GM12878 (cell line): ENCODE results near the gene IRAK2. TPM values are rescaled to one million over a fixed set of nuclear protein-coding genes. Genes with fewer than 3 reads are reported as not detected.

Source experiments
- ATAC-seq: fragments of 200-7000 bp; cut with Tn5 transposase; 3 replicates; pipeline ENCODE4 v1.9.1; 2020; ENCODE audit warnings: mild to moderate bottlenecking, moderate library complexity
- BruUV-seq: library from RNA; stranded (reverse); fragments of 400-500 nt; replicated peaks from 2 replicates; lab custom pipeline; 2021; lab: Mats Ljungman, UMichigan
- CTCF ChIA-PET: fragments of 300-600 bp; sonication (Branson Sonifier 250); formaldehyde crosslinking; extraction: SDS; loops from one replicate; lab custom pipeline; 2021; ENCODE audit warnings: inconsistent platforms; lab: Yijun Ruan, JAX
- POLR2A ChIA-PET: fragments of 350-600 bp; formaldehyde crosslinking; extraction: SDS; loops from one replicate; lab custom pipeline; 2021; ENCODE audit warnings: inconsistent platforms; lab: Charles Lee
- RAD21 ChIA-PET: fragments of 300-600 bp; sonication (Branson Sonifier 250); formaldehyde crosslinking; loops from one replicate; lab custom pipeline; 2023; ENCODE audit warnings: antibody characterized with exemption; ENCODE audit not compliant: unreplicated experiment; lab: Charles Lee
- SMC1A ChIA-PET: fragments of 300-600 bp; sonication (Branson Sonifier 250); formaldehyde crosslinking; loops from one replicate; lab custom pipeline; 2023; ENCODE audit not compliant: unreplicated experiment, uncharacterized antibody; lab: Charles Lee
- DNase-seq: peaks from one replicate; pipeline ENCODE4 v3.0.0-alpha.2; 2011; ENCODE audit warnings: low read depth, low spot score
- FAIRE-seq: peaks from 3 replicates; lab custom pipeline; 2011; peaks lifted over from hg19 to GRCh38; lab: Jason Lieb, UNC
- H2AFZ ChIP-seq: 2 replicates; pipeline ENCODE4 v1.6.0; 2011; ENCODE audit warnings: low read depth, low read length, control low read depth; ENCODE audit not compliant: control insufficient read depth
- H3K27ac ChIP-seq: 2 replicates; pipeline ENCODE4 v1.5.1; 2011; ENCODE audit warnings: control low read depth; ENCODE audit not compliant: control insufficient read depth, insufficient read depth
- H3K27me3 ChIP-seq, 2 experiments: replicated peaks in 1 of 2; 2 replicates each; pipeline versions ENCODE4 v1.6.0 to v1.6.1; 2011; ENCODE audit warnings: low read length in 1 of 2; ENCODE audit not compliant: control insufficient read depth in 2 of 2, insufficient read depth in 2 of 2
- H3K36me3 ChIP-seq, 2 experiments: 2 replicates each; pipeline ENCODE4 v1.5.1; 2011; ENCODE audit warnings: low read length in 1 of 2; ENCODE audit not compliant: control insufficient read depth in 2 of 2, insufficient read depth in 2 of 2
- H3K4me1 ChIP-seq: 2 replicates; pipeline ENCODE4 v1.6.1; 2011; ENCODE audit warnings: mild to moderate bottlenecking, low read length, moderate library complexity, mixed read lengths; ENCODE audit not compliant: control insufficient read depth, insufficient read depth
- H3K4me2 ChIP-seq: 2 replicates; pipeline ENCODE4 v1.6.0; 2011; ENCODE audit warnings: control low read depth; ENCODE audit not compliant: control insufficient read depth, insufficient read depth
- H3K4me3 ChIP-seq: fragments of 200-600 bp; sonication (generic); 2 replicates; pipeline ENCODE4 v1.5.1; 2016
- H3K79me2 ChIP-seq: 2 replicates; pipeline ENCODE4 v1.6.0; 2011; ENCODE audit warnings: low read length; ENCODE audit not compliant: control insufficient read depth, insufficient read depth
- H3K9ac ChIP-seq: 2 replicates; pipeline ENCODE4 v1.8.0; 2011; ENCODE audit warnings: low read length, control low read depth, mixed read lengths; ENCODE audit not compliant: control insufficient read depth, insufficient read depth
- H3K9me3 ChIP-seq: replicated peaks from 3 replicates; pipeline ENCODE4 v1.5.1; 2011; ENCODE audit warnings: mild to moderate bottlenecking, low read length; ENCODE audit not compliant: control insufficient read depth, insufficient read depth
- H4K20me1 ChIP-seq: 2 replicates; pipeline ENCODE4 v1.6.0; 2011; ENCODE audit not compliant: control insufficient read depth, insufficient read depth
- CHD2 ChIP-seq: IDR thresholded peaks from 2 replicates; pipeline ENCODE4 v1.6.1; 2011; ENCODE audit warnings: low read depth, low read length, improper control_type of control experiment, borderline replicate concordance
- DPF2 ChIP-seq: fragments of 450-650 bp; IDR thresholded peaks from 2 replicates; pipeline ENCODE4 v1.6.1; 2017; ENCODE audit warnings: mild to moderate bottlenecking
- FOXM1 ChIP-seq: IDR thresholded peaks from 2 replicates; pipeline ENCODE4 v1.6.1; 2012; ENCODE audit warnings: low read depth, mild to moderate bottlenecking, inconsistent platforms, low read length, moderate library complexity
- HDGF ChIP-seq: fragments of 450-650 bp; IDR thresholded peaks from 2 replicates; pipeline ENCODE4 v1.6.1; 2016; ENCODE audit warnings: antibody characterized with exemption
- MEF2A ChIP-seq: IDR thresholded peaks from 2 replicates; pipeline ENCODE4 v1.6.1; 2011; ENCODE audit warnings: low read depth, mild to moderate bottlenecking, low read length, moderate library complexity; ENCODE audit not compliant: insufficient read depth
- MEF2B ChIP-seq: fragments of 450-650 bp; IDR thresholded peaks from 2 replicates; pipeline ENCODE4 v1.6.1; 2018; ENCODE audit warnings: mild to moderate bottlenecking, moderate library complexity; ENCODE audit not compliant: partially characterized antibody, poor library complexity, severe bottlenecking
- MLLT1 ChIP-seq: fragments of 450-650 bp; IDR thresholded peaks from 2 replicates; pipeline ENCODE4 v1.6.1; 2016; ENCODE audit warnings: mild to moderate bottlenecking
- PAX5 ChIP-seq: IDR thresholded peaks from 2 replicates; pipeline ENCODE4 v1.6.1; 2011; ENCODE audit warnings: low read depth, low read length, borderline replicate concordance
- PBX3 ChIP-seq: IDR thresholded peaks from 2 replicates; pipeline ENCODE4 v1.6.1; 2011; ENCODE audit warnings: mild to moderate bottlenecking, low read depth, low read length, moderate library complexity; ENCODE audit not compliant: insufficient replicate concordance
- PML ChIP-seq: IDR thresholded peaks from 2 replicates; pipeline ENCODE4 v1.6.1; 2012; ENCODE audit warnings: low read length, inconsistent platforms
- RBBP5 ChIP-seq: fragments of 200-600 bp; sonication (generic); conservative IDR thresholded peaks from 2 replicates; pipeline ENCODE4 v1.6.1; 2016
- SIN3A ChIP-seq: IDR thresholded peaks from 2 replicates; pipeline ENCODE4 v1.6.1; 2012; ENCODE audit warnings: low read depth, low read length, improper control_type of control experiment
- SP1 ChIP-seq: IDR thresholded peaks from one replicate; pipeline ENCODE4 v1.6.1; 2011; ENCODE audit warnings: low read depth, low read length
- TBL1XR1 ChIP-seq: IDR thresholded peaks from 2 replicates; pipeline ENCODE4 v1.6.1; 2012; ENCODE audit warnings: low read depth, low read length, improper control_type of control experiment
- ZNF592 ChIP-seq: fragments of 450-650 bp; IDR thresholded peaks from 2 replicates; pipeline ENCODE4 v1.6.1; 2017; ENCODE audit warnings: mild to moderate bottlenecking, moderate library complexity
- ZSCAN29 ChIP-seq: fragments of 450-650 bp; IDR thresholded peaks from 2 replicates; pipeline ENCODE4 v1.6.1; 2017; ENCODE audit warnings: mild to moderate bottlenecking, moderate library complexity
- WGBS: methylation state at CpG from one replicate; pipeline ENCODE4 v1.1.6; 2016; ENCODE audit warnings: low lambda C conversion rate; ENCODE audit not compliant: insufficient replicate concordance, insufficient coverage; ENCODE audit errors: missing lambda C conversion rate; 5-methylcytosine and 5-hydroxymethylcytosine counted together
- in situ Hi-C: fragments of 300-500 bp; cut with MboI; formaldehyde crosslinking; loops from 9 replicates; pipeline ENCODE4 v1.14.3; 2018; ENCODE audit warnings: mixed read lengths
- intact Hi-C: fragments of 100-400 bp; cut with micrococcal nuclease; formaldehyde crosslinking; loops from one replicate; pipeline ENCODE4 v1.14.2; 2022; ENCODE audit not compliant: unreplicated experiment
- polyA plus RNA-seq, 11 experiments: library from polyadenylated mRNA; depleted of rRNA in 4 of 11; unstranded in 6 of 11; stranded (reverse) in 5 of 11; fragments of >200 nt; fragmentation: Nextera tagmentation in 4 of 11; fragmentation: Illumina TruSeq in 1 of 11; extraction: Ambion mirVana in 4 of 11; extraction: Trizol in 1 of 11; gene quantifications; 1 replicate in 1 of 11; 2 replicates in 10 of 11; pipeline versions ENCODE4 v1.2.1 to v1.2.3, GENCODE V29; 2011 to 2016; ENCODE audit warnings: inconsistent platforms in 2 of 11, missing spikeins in 2 of 11, low read depth in 1 of 11
- total RNA-seq, 4 experiments: library from RNA; depleted of rRNA in 3 of 4; stranded (reverse); fragments of >200 nt in 3 of 4; fragmentation: Illumina TruSeq in 1 of 4; extraction: Trizol in 1 of 4; gene quantifications; 2 replicates each; pipeline versions ENCODE4 v1.2.1 to v1.2.3, GENCODE V29; 2013 to 2021

The IRAK2 gene
- total and polyA plus RNA-seq, 10 of the 15 experiments (the other 5 are each of a cell fraction or from before 2014, with no cell fraction given), result 0.48 to 5.7 (median 4.5) TPM

- no peak for TF ChIP-seq ZNF592
- no peak for TF ChIP-seq PML
- TF ChIP-seq MLLT1, result no peak
Measured at GRCh38 chr3:10273702-10274305, 109.1 kb downstream of the IRAK2 start (continued).

GRCh38 chr3:10274601-10275000, 109.9 kb downstream of the IRAK2 start:
- Histone ChIP-seq H3K36me3 (peaks cover 33 to 39% of the 10 kb centered on the region in 2 experiments; a peak in 3 of 4 replicates), H4K20me1 (no peaks in the 10 kb centered on the region; the same call in none of the 2 replicates), H3K4me3 (no peak overlapping the region), H3K27ac (no peak overlapping the region), H3K4me2 (no peak overlapping the region; the same call in 1 of the 2 replicates), H3K9ac (no peak overlapping the region), H3K4me1 (peaks cover 4% of the 10 kb centered on the region; the same call in 1 of the 2 replicates), H3K27me3 (no peaks in the 10 kb centered on the region), H3K79me2 (peaks cover 30% of the 10 kb centered on the region), H3K9me3 (no peaks in the 10 kb centered on the region), H2AFZ (no peak overlapping the region)
- ChIA-PET CTCF (interaction anchor here (0.8 to 0.9 kb wide), 2 partner anchors 11 to 48 kb away, joined by 3 read pairs; no protein-coding TSS in a partner anchor), POLR2A (interaction anchor here (0.6 to 1.0 kb wide), 2 partner anchors 11 to 46 kb away, joined by 3 read pairs; no protein-coding TSS in a partner anchor), RAD21 (no interaction called here), SMC1A (interaction anchor here (0.7 to 1.3 kb wide), 5 partner anchors 11 to 52 kb away, joined by 3 to 4 read pairs (median 3); partner anchors contain the start of gene GHRL)
- BruUV-seq, result no TSS peak
- 29% methylated on average over 1 of the region's 1 CpG for WGBS
- ATAC-seq (no peak; the same call in 2 of the 3 replicates), FAIRE-seq (no peak), DNase-seq (no peak)
- in situ Hi-C loops (no loop called here), intact Hi-C loops (no loop called here)
- TF ChIP-seq RBBP5, result no peak
- TF ChIP-seq FOXM1, result no peak
- no peak for TF ChIP-seq TBL1XR1
- TF ChIP-seq HDGF, result no peak
- no peak for TF ChIP-seq PBX3
- no peak for TF ChIP-seq MEF2B
- no peak for TF ChIP-seq MEF2A
- no peak for TF ChIP-seq SIN3A
- no peak for TF ChIP-seq CHD2
- TF ChIP-seq SP1, result no peak
- no peak for TF ChIP-seq PAX5
- no peak for TF ChIP-seq DPF2
- no peak for TF ChIP-seq ZSCAN29
